ENCODE results near the gene DIRAS1.
"Not testable (repeated sequence)": the region's sequence is repeated elsewhere in the genome, so short reads cannot be mapped to it uniquely, and the experiment has no call there.

GRCh38 chr19:2667349-2667748 lies 53.8 kb downstream of the DIRAS1 start:
- TF ChIP-seq CTCF, POLR2A (IDR thresholded peaks at IDR 0.05): not testable (repeated sequence)

Measured in testis (tissue), 2 donors.